Fibroblast of lung (primary cell): Measurements from ENCODE around the gene TAF13. TPM values are rescaled to one million over a fixed set of nuclear protein-coding genes. Genes with fewer than 3 reads are reported as not detected.

ENCODE experiments used
- DNase-seq, 2 donors: peaks; one replicate each; pipeline versions ENCODE4 v3.0.0 to v3.0.0-alpha.2; 2010; ENCODE audit warnings: low read depth in 2 of 2
- H2AFZ ChIP-seq: 2 replicates; pipeline ENCODE4 v1.5.1; 2012; ENCODE audit warnings: low read length, control low read depth, inconsistent platforms
- H3K27ac ChIP-seq: 2 replicates; pipeline ENCODE4 v1.5.1; 2011; ENCODE audit warnings: low read length, control low read depth; ENCODE audit not compliant: insufficient read depth
- H3K27me3 ChIP-seq: 2 replicates; pipeline ENCODE4 v1.5.1; 2011; ENCODE audit warnings: mild to moderate bottlenecking, low read length; ENCODE audit not compliant: control insufficient read depth, insufficient read depth
- H3K36me3 ChIP-seq: 2 replicates; pipeline ENCODE4 v1.5.1; 2011; ENCODE audit warnings: low read length; ENCODE audit not compliant: control insufficient read depth, insufficient read depth
- H3K4me1 ChIP-seq: 2 replicates; pipeline ENCODE4 v1.5.1; 2011; ENCODE audit warnings: low read length; ENCODE audit not compliant: control insufficient read depth, insufficient read depth; ENCODE audit errors: extremely low read depth
- H3K4me2 ChIP-seq: 2 replicates; pipeline ENCODE4 v1.5.1; 2011; ENCODE audit warnings: low read length, control low read depth; ENCODE audit not compliant: insufficient read depth; ENCODE audit errors: extremely low read depth
- H3K4me3 ChIP-seq, 4 experiments: fragments of 200-600 bp in 1 of 4; sonication (generic) in 1 of 4; replicated peaks in 1 of 4; 2 replicates each; pipeline ENCODE4 v1.5.1; 2011 to 2016; ENCODE audit warnings: low read length in 4 of 4, low read depth in 3 of 4, mild to moderate bottlenecking in 3 of 4, control low read depth in 2 of 4, inconsistent platforms in 1 of 4, mixed read lengths in 1 of 4; ENCODE audit not compliant: insufficient read depth in 1 of 4; ENCODE audit errors: control extremely low read depth in 1 of 4
- H3K79me2 ChIP-seq: 2 replicates; pipeline ENCODE4 v1.5.1; 2012; ENCODE audit warnings: mild to moderate bottlenecking, low read length, inconsistent platforms; ENCODE audit not compliant: control insufficient read depth, insufficient read depth
- H3K9ac ChIP-seq: 2 replicates; pipeline ENCODE4 v1.5.1; 2011; ENCODE audit warnings: mild to moderate bottlenecking, low read length, control low read depth; ENCODE audit not compliant: insufficient read depth
- H3K9me3 ChIP-seq: 2 replicates; pipeline ENCODE4 v1.5.1; 2012; ENCODE audit warnings: low read depth, low read length; ENCODE audit not compliant: control insufficient read depth, insufficient read depth
- H4K20me1 ChIP-seq: 2 replicates; pipeline ENCODE4 v1.5.1; 2011; ENCODE audit warnings: low read length; ENCODE audit not compliant: control insufficient read depth, insufficient read depth; ENCODE audit errors: extremely low read depth
- EZH2 ChIP-seq: IDR thresholded peaks from 2 replicates; pipeline ENCODE4 v1.5.1; 2012; ENCODE audit warnings: low read length, control low read depth, mild to moderate bottlenecking; ENCODE audit errors: missing control alignments
- polyA plus RNA-seq, 2 donors: library from polyadenylated mRNA; depleted of rRNA in 1 of 2; stranded (reverse) in 1 of 2; unstranded in 1 of 2; fragments of >200 nt; gene quantifications; 2 replicates each; pipeline ENCODE4 v1.2.1, GENCODE V29; 2011 to 2012; ENCODE audit warnings: missing spikeins in 1 of 2
- total RNA-seq: library from RNA; depleted of rRNA; stranded (reverse); fragments of >200 nt; gene quantifications from 2 replicates; pipeline ENCODE4 v1.2.1, GENCODE V29; 2014
- TF ChIP-seq, protein P1 (sequence below), 2 donors: IDR thresholded peaks in 1 of 2; conservative IDR thresholded peaks in 1 of 2; 1 replicate in 1 of 2; 2 replicates in 1 of 2; pipeline ENCODE4 v1.5.1; 2011 to 2012; ENCODE audit warnings: low read length in 2 of 2, control low read depth in 1 of 2, inconsistent platforms in 1 of 2, low read depth in 1 of 2, mild to moderate bottlenecking in 1 of 2

TAF13 gene
- total and polyA plus RNA-seq, 2 donors (not counting 1 experiment from before 2014, with no cell fraction given), result 66.6 to 85.7 TPM

DNA sequence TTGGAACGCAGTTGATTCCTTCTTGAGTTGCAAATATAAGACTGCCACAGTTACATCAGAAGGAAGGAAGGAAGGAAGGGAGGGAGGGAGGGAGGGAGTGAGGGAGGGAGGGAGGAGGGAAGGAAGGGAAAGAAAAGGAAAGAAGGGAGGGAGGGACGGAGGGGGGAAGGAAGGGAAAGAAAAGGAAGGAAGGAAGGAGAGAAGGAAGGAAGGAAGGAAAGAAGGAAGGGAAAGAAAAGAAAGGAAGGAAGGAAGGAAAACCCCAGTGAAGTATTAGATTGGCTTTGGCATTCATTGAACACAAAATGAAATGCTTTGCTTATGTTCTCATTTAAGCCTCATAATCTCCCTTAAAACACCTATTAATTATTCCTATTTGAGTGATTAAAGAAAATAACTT, 27.5 kb downstream of the TAF13 start:
- no peak overlapping the region for H3K9ac ChIP-seq
- H3K27me3 ChIP-seq, result no peaks in the 10 kb centered on the region
- no peaks in the 10 kb centered on the region for H4K20me1 ChIP-seq
- H3K4me1 ChIP-seq, result no peaks in the 10 kb centered on the region
- no peak overlapping the region for H2AFZ ChIP-seq
- no peak overlapping the region for H3K27ac ChIP-seq
- no peak for DNase-seq
- H3K79me2 ChIP-seq, result no peaks in the 10 kb centered on the region
- H3K4me2 ChIP-seq, result no peak overlapping the region
- no peaks in the 10 kb centered on the region for H3K9me3 ChIP-seq
- no peaks in the 10 kb centered on the region for H3K36me3 ChIP-seq
- no peak for TF ChIP-seq EZH2
- TF ChIP-seq, protein P1, sequence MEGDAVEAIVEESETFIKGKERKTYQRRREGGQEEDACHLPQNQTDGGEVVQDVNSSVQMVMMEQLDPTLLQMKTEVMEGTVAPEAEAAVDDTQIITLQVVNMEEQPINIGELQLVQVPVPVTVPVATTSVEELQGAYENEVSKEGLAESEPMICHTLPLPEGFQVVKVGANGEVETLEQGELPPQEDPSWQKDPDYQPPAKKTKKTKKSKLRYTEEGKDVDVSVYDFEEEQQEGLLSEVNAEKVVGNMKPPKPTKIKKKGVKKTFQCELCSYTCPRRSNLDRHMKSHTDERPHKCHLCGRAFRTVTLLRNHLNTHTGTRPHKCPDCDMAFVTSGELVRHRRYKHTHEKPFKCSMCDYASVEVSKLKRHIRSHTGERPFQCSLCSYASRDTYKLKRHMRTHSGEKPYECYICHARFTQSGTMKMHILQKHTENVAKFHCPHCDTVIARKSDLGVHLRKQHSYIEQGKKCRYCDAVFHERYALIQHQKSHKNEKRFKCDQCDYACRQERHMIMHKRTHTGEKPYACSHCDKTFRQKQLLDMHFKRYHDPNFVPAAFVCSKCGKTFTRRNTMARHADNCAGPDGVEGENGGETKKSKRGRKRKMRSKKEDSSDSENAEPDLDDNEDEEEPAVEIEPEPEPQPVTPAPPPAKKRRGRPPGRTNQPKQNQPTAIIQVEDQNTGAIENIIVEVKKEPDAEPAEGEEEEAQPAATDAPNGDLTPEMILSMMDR (conservative IDR thresholded peaks at IDR 0.05 in 1 of 2, IDR thresholded peaks at IDR 0.05 in 1 of 2; ENCODE audit: low read depth in 1 of 2, low read length in 2 of 2), result no peak
- H3K4me3 ChIP-seq, result no peak overlapping the region

DNA sequence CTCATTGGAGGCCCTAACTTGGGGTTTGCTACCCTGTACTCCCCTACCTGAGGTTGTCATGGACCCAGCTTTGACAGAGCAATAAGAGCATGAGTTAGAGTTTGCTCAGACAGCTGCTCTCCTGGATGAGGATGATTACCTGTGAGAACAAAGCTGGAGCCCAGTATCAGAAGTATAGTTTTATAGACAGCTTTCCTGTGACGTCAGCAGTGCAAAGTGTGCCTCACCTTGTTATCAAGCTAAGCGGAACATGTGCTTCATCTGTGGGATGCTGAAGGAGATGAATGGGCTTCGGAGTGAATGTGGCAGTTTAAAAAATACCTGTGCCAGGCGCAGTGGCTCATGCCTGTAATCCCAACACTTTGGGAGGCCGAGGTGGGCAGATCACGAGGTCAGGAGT, 28.5 kb downstream of the TAF13 start:
- H3K9ac ChIP-seq, result no peak overlapping the region
- TF ChIP-seq, protein P1 (conservative IDR thresholded peaks at IDR 0.05 in 1 of 2, IDR thresholded peaks at IDR 0.05 in 1 of 2; ENCODE audit: low read depth in 1 of 2, low read length in 2 of 2), result no peak
- TF ChIP-seq EZH2, result no peak

DNA sequence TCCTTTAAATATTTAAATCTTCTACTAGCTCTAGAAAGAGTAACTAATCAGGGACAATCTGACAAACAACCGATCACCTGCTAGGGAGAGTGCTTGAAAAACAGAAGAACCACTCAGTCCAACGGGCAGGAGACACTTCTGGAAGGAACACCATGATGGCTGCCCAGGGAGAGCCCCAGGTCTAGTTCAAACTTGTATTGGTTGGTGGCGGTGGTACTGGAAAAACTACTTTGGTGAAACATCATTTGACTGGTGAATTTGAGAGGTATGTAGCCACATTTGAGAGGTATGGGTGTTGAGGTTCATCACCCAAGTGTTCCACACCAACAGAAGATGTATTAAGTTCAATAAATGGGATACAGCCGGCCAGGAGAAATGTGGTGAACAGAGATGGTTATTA, 29.1 kb downstream of the TAF13 start:
- Histone ChIP-seq H3K9me3 (no peaks in the 10 kb centered on the region), H3K4me1 (no peaks in the 10 kb centered on the region), H3K4me3 (no peak overlapping the region), H3K4me2 (no peak overlapping the region), H4K20me1 (no peaks in the 10 kb centered on the region), H3K79me2 (no peaks in the 10 kb centered on the region), H2AFZ (no peak overlapping the region), H3K9ac (no peak overlapping the region), H3K27me3 (no peaks in the 10 kb centered on the region), H3K36me3 (no peaks in the 10 kb centered on the region), H3K27ac (no peak overlapping the region)
- DNase-seq, result no peak
- TF ChIP-seq EZH2, result no peak
- TF ChIP-seq, protein P1 (conservative IDR thresholded peaks at IDR 0.05 in 1 of 2, IDR thresholded peaks at IDR 0.05 in 1 of 2; ENCODE audit: low read depth in 1 of 2, low read length in 2 of 2), result no peak

More for the DNA sequence above, 28.5 kb downstream of the TAF13 start:
- Histone ChIP-seq H3K79me2 (no peaks in the 10 kb centered on the region), H3K27me3 (no peaks in the 10 kb centered on the region), H3K27ac (no peak overlapping the region), H3K36me3 (no peaks in the 10 kb centered on the region), H3K9me3 (no peaks in the 10 kb centered on the region), H3K4me1 (no peaks in the 10 kb centered on the region), H3K4me3 (no peak overlapping the region), H3K4me2 (no peak overlapping the region), H2AFZ (no peak overlapping the region), H4K20me1 (no peaks in the 10 kb centered on the region)
- DNase-seq, result no peak
